ENCODE data around the gene SH3BP4. TPM values are rescaled to one million over a fixed set of nuclear protein-coding genes. Genes with fewer than 3 reads are reported as not detected.

The SH3BP4 gene
- total RNA-seq, 2 experiments from 2014 or later = 0.10 to 0.46 TPM

GRCh38 chr2:235043762-235044500, 92.1 kb downstream of the SH3BP4 start:
- CTCF ChIA-PET = no interaction called here
- Mint-ChIP-seq H3K9me3 (no peaks in the 10 kb centered on the region), H3K4me3 (no peak overlapping the region), H3K27me3 (peaks cover 3% of the 10 kb centered on the region), H3K4me1 (ENCODE audit: low read depth) (peaks cover 17% of the 10 kb centered on the region), H3K27ac (no peak overlapping the region), H3K36me3 (no peaks in the 10 kb centered on the region)
- DNase-seq = no peak
- POLR2A ChIA-PET = no interaction called here
- intact Hi-C loops (cut with micrococcal nuclease) = no loop called here

- ChIA-PET CTCF (no interaction called here), POLR2A (no interaction called here)
- Mint-ChIP-seq H3K27ac (no peak overlapping the region), H3K27me3 (peaks cover 3% of the 10 kb centered on the region), H3K4me3 (no peak overlapping the region), H3K4me1 (ENCODE audit: low read depth) (peaks cover 17% of the 10 kb centered on the region), H3K36me3 (no peaks in the 10 kb centered on the region), H3K9me3 (no peaks in the 10 kb centered on the region)
- DNase-seq = peak; percentile 16
- intact Hi-C loops (cut with micrococcal nuclease) = no loop called here
These were observed 92.9 kb downstream of the SH3BP4 start for GRCh38 chr2:235044501-235045271.

- Mint-ChIP-seq H3K4me3 (no peak overlapping the region), H3K9me3 (no peaks in the 10 kb centered on the region)
- DNase-seq = peak; percentile 20
These were observed 93.6 kb downstream of the SH3BP4 start for GRCh38 chr2:235045336-235045972.

GRCh38 chr2:235045973-235046343, 94.1 kb downstream of the SH3BP4 start:
- peaks cover 17% of the 10 kb centered on the region for H3K4me1 Mint-ChIP-seq (ENCODE audit: low read depth)
- DNase-seq = no peak
- H3K4me3 Mint-ChIP-seq = no peak overlapping the region
- no peaks in the 10 kb centered on the region for H3K36me3 Mint-ChIP-seq
- H3K27me3 Mint-ChIP-seq = peaks cover 3% of the 10 kb centered on the region
- H3K27ac Mint-ChIP-seq = no peak overlapping the region
- H3K9me3 Mint-ChIP-seq = no peaks in the 10 kb centered on the region
- ChIA-PET POLR2A (no interaction called here), CTCF (no interaction called here)
- intact Hi-C loops (cut with micrococcal nuclease) = no loop called here

More at GRCh38 chr2:235045336-235045972, 93.6 kb downstream of the SH3BP4 start:
- peaks cover 3% of the 10 kb centered on the region for H3K27me3 Mint-ChIP-seq
- ChIA-PET CTCF (no interaction called here), POLR2A (no interaction called here)
- intact Hi-C loops (cut with micrococcal nuclease) = no loop called here
- H3K36me3 Mint-ChIP-seq = no peaks in the 10 kb centered on the region
- no peak overlapping the region for H3K27ac Mint-ChIP-seq
- peaks cover 17% of the 10 kb centered on the region for H3K4me1 Mint-ChIP-seq (ENCODE audit: low read depth)

- H3K27ac Mint-ChIP-seq = no peak overlapping the region
- peaks cover 4% of the 10 kb centered on the region for H3K27me3 Mint-ChIP-seq
- H3K4me1 Mint-ChIP-seq (ENCODE audit: low read depth) = peaks cover 17% of the 10 kb centered on the region
- intact Hi-C loops (cut with micrococcal nuclease) = no loop called here
- ChIA-PET POLR2A (no interaction called here), CTCF (no interaction called here)
- H3K36me3 Mint-ChIP-seq = no peaks in the 10 kb centered on the region
- no peaks in the 10 kb centered on the region for H3K9me3 Mint-ChIP-seq
- no peak overlapping the region for H3K4me3 Mint-ChIP-seq
- DNase-seq = no peak
These were observed 94.8 kb downstream of the SH3BP4 start for GRCh38 chr2:235046589-235046988.

- no peak for DNase-seq
- ChIA-PET CTCF (no interaction called here), POLR2A (no interaction called here)
- Mint-ChIP-seq H3K27ac (no peak overlapping the region), H3K27me3 (peaks cover 5% of the 10 kb centered on the region), H3K4me1 (ENCODE audit: low read depth) (peaks cover 17% of the 10 kb centered on the region), H3K9me3 (no peaks in the 10 kb centered on the region), H3K4me3 (no peak overlapping the region), H3K36me3 (no peaks in the 10 kb centered on the region)
- intact Hi-C loops (cut with micrococcal nuclease) = no loop called here
These were observed 95.6 kb downstream of the SH3BP4 start for GRCh38 chr2:235047171-235048160.

- POLR2A ChIA-PET = interaction anchor here (0.5 kb wide), 1 partner anchor 1386 kb away, joined by 3 read pairs; no protein-coding TSS in a partner anchor
- H3K27ac Mint-ChIP-seq = no peak overlapping the region
- peaks cover 17% of the 10 kb centered on the region for H3K4me1 Mint-ChIP-seq (ENCODE audit: low read depth)
- DNase-seq = no peak
- intact Hi-C loops (cut with micrococcal nuclease) = no loop called here
- no peaks in the 10 kb centered on the region for H3K9me3 Mint-ChIP-seq
- peaks cover 5% of the 10 kb centered on the region for H3K27me3 Mint-ChIP-seq
- CTCF ChIA-PET = no interaction called here
- no peaks in the 10 kb centered on the region for H3K36me3 Mint-ChIP-seq
- H3K4me3 Mint-ChIP-seq = no peak overlapping the region
These were observed 96.7 kb downstream of the SH3BP4 start for GRCh38 chr2:235048549-235048948.

- no peak for DNase-seq
- CTCF ChIA-PET = no interaction called here
- Mint-ChIP-seq H3K4me3 (no peak overlapping the region), H3K27ac (no peak overlapping the region), H3K36me3 (no peaks in the 10 kb centered on the region), H3K4me1 (ENCODE audit: low read depth) (peaks cover 17% of the 10 kb centered on the region), H3K27me3 (peaks cover 5% of the 10 kb centered on the region), H3K9me3 (no peaks in the 10 kb centered on the region)
- POLR2A ChIA-PET = interaction anchor here (0.5 kb wide), 1 partner anchor 1386 kb away, joined by 3 read pairs; no protein-coding TSS in a partner anchor
- intact Hi-C loops (cut with micrococcal nuclease) = no loop called here
These were observed 97.3 kb downstream of the SH3BP4 start for GRCh38 chr2:235049069-235049468.

GRCh38 chr2:235049719-235050118, 97.9 kb downstream of the SH3BP4 start:
- intact Hi-C loops (cut with micrococcal nuclease) = no loop called here
- no peak overlapping the region for H3K27ac Mint-ChIP-seq
- peaks cover 5% of the 10 kb centered on the region for H3K27me3 Mint-ChIP-seq
- no peaks in the 10 kb centered on the region for H3K36me3 Mint-ChIP-seq
- no peak for DNase-seq
- no peak overlapping the region for H3K4me3 Mint-ChIP-seq
- H3K9me3 Mint-ChIP-seq = no peaks in the 10 kb centered on the region
- CTCF ChIA-PET = interaction anchor here (0.5 kb wide), 1 partner anchor 168 kb away, joined by 3 read pairs; no protein-coding TSS in a partner anchor
- peaks cover 15% of the 10 kb centered on the region for H3K4me1 Mint-ChIP-seq (ENCODE audit: low read depth)
- POLR2A ChIA-PET = no interaction called here

GRCh38 chr2:235050980-235051351, 99.1 kb downstream of the SH3BP4 start:
- DNase-seq = no peak
- Mint-ChIP-seq H3K27ac (no peak overlapping the region), H3K4me3 (no peak overlapping the region), H3K27me3 (peaks cover 2% of the 10 kb centered on the region), H3K4me1 (ENCODE audit: low read depth) (peaks cover 4% of the 10 kb centered on the region), H3K36me3 (no peaks in the 10 kb centered on the region), H3K9me3 (no peaks in the 10 kb centered on the region)
- CTCF ChIA-PET = no interaction called here
- POLR2A ChIA-PET = no interaction called here
- intact Hi-C loops (cut with micrococcal nuclease) = no loop called here

GRCh38 chr2:235051436-235052260, 99.8 kb downstream of the SH3BP4 start:
- H3K27me3 Mint-ChIP-seq = peaks cover 2% of the 10 kb centered on the region
- no peaks in the 10 kb centered on the region for H3K36me3 Mint-ChIP-seq
- H3K4me1 Mint-ChIP-seq (ENCODE audit: low read depth) = no peaks in the 10 kb centered on the region
- POLR2A ChIA-PET = no interaction called here
- CTCF ChIA-PET = no interaction called here
- no peaks in the 10 kb centered on the region for H3K9me3 Mint-ChIP-seq
- H3K4me3 Mint-ChIP-seq = no peak overlapping the region
- intact Hi-C loops (cut with micrococcal nuclease) = no loop called here
- H3K27ac Mint-ChIP-seq = no peak overlapping the region
- DNase-seq = no peak

Data from activated CD4-positive, alpha-beta memory T cell treated with anti-CD3 and anti-CD28 coated beads for 36 hours (primary cell).